ENCODE data around the gene RASSF7.
A peak's percentile ranks its signal among the peaks of the same experiment; 100 is the strongest.

The RASSF7 gene

DNA sequence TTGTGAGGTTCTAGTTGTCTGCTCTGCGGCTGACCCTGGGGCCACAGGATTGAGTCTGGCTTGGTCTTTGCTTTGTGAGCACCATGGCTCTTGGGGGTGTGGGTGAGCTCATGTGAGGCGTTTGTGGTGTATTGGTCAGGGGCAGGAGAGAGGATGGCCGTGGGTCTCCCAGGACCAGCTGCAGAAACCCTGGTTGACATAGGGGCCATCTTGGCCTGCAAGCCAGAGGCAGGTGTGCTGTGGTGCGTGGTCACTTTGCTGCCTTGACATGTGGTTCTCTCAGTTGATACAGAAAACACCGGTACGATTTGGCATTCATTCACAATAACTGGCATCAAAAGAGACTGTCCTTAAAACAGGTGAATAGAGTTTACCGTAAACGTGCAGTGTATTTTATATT, 26.8 kb downstream of the RASSF7 start:
- DNase-seq, result no peak

DNA sequence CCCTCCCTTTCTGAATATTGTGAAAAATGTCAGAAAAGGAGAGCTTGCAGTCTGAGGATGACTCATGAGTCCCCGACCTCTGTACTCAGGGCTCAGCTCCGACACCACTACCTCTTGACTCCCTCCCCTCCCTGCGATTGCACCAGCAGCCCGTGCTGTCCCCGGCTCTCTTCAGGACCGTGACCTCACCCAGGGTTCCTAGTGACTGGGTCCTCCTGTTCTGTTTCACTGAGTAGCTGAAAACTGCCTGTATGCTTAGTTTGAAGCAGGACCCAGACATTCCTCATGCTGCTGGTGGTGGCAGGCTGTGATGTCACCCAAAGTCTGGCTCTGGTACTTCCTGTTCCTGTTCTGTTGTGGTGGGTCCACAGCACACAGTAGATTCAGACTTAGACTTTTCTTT, 27.2 kb downstream of the RASSF7 start:
- no peak for DNase-seq

DNA sequence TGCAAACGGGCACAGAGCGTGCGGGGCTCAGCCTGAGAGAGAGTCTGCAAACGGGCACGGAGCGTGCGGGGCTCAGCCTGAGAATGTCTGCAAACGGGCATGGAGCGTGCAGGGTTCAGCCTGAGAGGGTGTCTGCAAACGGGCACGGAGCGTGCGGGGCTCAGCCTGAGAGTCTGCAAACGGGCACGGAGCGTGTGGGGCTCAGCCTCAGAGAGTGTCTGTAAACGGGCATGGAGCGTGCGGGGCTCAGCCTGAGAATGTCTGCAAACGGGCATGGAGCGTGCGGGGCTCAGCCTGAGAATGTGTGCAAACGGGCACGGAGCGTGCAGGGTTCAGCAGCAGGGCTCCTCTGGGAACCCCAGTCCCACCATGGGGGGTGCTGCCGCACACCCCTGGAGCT, 29.0 kb downstream of the RASSF7 start:
- no peak for DNase-seq

DNA sequence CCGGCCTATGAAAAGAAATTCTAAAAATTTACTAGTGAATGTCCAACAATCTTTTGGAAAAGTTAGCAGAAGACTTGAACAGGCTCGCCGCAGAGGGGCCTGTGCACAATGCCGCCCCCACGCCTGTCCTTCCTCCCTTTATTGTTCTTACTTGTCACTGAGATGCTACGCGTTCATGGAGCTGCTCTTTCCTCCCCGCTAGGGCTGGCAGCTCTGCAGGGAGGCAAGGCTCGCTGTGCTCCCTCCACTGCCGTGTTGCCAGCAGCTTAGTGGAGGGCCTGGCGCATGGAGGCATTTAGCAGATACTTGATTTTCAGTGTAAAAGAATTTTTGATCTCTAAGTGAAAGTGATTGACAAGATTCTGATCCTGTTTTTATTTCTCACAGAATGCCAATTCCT, 30.2 kb downstream of the RASSF7 start:
- DNase-seq, result no peak

DNA sequence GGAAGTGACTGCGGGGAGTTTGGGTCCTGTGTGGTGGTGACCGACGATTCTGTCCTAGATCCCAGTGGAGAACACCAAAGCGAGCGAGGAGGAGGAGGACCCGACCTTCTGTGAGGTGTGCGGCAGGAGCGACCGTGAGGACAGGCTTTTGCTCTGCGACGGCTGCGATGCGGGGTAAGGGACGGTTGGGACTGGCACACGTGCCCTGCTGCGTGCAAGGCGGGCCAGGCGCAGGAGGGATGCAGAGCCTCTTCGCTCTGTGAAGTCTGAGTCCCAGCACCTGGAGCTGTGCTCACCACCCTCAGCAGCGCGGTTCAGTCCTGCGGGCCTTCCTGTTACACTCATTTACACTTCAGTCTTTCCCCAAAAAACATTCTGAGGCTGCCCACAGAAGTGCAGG, 31.7 kb downstream of the RASSF7 start:
- DNase-seq, result no peak

DNA sequence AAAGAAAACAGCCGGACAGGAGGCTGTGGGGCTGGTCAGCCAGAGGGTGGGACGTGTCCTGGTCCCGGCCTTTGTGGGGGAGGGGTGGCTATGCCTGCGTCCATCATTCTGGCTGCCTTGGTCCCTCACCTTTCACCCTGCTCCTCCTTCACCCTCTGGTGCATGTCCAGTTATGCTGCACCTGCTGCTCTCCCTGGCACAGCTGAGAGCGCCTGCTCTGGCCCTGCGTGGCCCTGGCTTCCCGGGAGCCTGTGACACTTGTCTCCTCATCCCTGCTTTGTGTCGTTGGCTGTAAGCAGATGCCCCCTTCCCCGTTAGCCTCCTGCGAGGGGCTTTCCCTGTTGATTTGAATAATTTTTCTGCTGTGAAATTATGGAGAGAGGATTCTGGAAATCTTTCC, 32.1 kb downstream of the RASSF7 start:
- no peak for DNase-seq

DNA sequence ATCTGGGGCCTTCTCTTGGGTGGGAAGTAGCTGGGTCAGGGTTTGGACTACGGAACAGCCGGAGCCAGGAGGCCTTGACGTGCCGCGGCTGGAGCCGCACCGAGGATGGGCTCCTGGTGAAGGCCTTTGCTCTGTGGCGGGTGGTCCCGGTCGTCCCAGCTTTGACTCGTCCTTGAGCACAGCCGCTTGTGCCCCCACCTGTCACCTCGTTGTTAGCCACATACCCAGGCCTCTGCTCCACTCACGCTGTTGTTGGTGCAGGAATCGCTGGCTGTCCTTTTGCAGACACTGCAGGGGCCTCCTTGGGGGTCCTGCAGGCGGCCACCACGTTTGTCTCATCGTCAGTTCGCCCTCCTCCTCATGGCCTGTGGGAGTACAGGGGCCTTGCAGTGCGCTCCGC, 32.6 kb downstream of the RASSF7 start:
- DNase-seq, result no peak

DNA sequence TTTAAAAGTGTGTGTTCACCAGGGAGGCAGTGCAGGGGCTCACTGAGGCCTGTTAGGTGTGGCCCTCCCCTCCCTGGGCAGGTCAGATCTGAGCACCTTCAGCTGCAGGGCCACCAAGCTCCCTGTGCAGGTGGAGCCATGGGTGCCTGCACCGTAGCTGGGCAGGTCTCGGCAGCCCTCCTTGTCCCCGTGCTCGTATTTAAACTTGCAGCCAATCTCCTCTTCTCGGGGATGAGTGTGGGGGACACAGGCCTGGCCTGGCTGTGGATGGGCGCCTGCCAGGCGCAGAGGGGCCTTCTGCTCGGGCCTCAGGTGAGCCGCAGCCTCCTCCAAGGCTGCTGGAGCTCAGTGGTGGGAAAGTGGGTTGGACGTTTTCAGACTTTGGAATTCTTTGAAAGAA, 34.6 kb downstream of the RASSF7 start:
- DNase-seq, result no peak

DNA sequence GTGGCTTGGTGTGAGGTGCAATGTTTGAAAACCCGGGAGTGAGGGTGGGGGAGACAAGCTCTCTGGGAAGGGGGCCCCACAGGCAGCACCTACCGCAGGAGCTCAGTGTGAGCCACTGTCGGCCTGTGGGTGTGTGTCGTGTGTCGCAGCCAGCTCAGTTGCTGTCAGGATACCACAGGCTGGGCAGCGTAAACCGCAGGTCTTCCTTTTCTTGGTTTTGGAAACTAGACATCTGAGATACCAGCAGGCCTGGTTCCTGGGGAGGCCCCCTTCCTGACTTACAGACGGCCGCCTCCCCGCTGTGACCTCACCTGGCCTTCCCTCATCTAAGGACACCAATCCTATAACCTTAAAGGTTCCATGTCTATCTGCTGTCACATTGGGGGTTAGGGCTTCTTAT, 35.6 kb downstream of the RASSF7 start:
- DNase-seq, result no peak

DNA sequence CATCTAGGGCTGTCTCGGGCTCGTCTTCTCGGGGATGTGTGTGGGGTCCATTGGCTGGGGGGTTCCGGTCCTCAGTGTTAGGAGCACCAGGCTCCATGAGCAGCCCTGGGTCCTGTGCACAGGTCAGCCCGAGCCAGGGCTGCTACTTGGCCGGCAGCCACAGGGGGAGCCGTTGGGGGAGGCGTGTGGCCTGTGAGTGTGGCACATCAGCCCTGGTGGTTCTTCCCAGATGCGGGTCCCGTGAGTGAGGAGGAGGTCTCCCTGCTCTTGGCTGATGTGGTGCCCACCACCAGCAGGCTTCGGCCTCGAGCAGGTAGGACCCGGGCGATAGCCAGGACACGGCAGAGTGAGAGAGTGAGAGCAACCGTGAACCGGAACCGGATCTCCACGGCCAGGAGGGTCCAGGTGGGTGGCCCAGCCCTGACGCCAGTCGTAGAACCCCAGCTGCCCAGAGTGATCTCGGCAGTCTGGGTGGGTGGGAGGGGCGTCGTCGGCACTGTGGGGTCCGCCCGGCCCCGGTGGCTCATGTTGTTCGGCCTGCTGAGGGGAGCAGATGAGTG, 36.5 kb downstream of the RASSF7 start:
- DNase-seq, result peak; percentile 14

DNA sequence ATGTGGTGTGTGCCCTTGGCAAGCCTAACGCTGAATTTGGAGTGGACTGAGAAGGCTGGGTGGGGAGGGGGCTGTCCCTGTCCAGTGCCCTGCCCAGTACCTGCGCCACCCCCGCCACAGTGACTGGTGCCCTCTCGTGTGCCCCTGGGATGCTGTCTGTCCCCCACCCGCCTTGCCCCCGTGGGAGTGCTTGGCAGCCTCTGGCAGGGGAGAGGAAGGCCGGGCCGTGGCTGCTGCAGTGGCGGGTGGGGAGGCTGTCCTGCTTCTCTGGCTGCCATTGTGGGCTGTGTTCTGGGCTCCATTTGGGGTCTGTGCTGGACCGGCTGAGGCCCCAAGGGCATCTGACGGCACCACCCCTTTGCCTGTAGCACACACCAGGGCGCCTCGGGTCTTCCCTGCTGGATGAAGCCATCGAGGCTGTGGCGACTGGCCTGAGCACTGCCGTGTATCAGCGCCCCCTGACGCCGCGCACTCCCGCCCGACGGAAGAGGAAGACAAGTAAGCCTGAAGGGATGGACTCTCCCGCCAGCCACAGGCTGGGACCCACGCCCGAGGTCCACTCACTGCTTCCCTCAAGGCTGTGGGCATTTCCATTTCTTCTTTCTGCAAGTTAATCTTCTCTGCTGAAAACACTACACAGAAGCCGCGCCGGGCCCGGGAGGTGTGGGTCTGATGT, 37.4 kb downstream of the RASSF7 start:
- DNase-seq, result no peak

DNA sequence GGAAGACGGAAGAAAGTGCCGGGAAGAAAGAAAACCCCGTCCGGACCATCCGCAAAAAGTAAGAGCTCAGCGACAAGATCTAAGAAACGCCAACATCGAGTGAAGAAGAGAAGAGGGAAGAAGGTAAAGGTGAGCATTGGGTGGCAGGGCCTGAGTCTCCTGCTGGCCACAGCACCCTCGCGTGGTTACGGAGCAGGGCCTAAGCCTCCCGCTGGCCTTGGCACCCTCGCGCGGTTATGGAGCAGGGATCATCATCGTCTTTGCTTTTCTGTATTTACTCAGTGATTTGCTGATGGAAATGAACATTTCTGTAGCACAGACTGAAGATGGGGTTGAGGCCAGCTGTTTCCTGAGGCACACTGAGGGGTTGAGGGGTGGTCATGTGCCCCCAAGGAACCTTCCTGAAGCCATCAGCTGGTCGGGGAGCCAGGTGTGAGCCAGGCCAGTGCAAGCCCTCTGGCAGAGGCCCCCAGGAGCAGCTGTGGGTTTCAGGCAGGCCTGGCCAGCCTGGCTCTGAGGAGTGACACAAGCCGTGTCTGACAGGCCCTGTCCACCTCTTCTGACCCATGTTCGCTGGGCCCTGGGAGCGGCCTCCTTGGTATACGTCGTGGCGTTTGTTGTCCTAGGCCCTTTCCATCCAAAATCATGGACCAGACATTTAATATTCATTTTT, 40.9 kb downstream of the RASSF7 start:
- no peak for DNase-seq

DNA sequence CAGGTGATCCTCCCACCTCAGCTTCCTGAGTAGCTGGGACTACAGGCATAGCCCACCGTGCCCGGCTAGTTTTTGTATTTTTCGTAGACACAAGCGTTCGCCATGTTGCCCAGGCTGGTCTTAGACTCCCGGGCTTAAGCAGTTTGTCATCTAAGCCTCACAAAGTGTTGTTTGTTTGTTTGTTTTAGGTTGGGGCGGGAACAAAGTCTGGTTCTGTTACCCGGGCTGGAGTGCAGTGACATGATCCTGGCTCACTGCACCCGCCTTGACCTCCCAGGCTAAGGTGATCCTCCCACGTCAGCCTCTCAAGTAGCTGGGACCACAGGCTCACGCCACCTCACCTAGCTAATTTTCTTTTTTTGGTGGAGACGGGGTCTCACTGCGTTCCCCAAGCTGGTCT, 42.4 kb downstream of the RASSF7 start:
- no peak for DNase-seq

DNA sequence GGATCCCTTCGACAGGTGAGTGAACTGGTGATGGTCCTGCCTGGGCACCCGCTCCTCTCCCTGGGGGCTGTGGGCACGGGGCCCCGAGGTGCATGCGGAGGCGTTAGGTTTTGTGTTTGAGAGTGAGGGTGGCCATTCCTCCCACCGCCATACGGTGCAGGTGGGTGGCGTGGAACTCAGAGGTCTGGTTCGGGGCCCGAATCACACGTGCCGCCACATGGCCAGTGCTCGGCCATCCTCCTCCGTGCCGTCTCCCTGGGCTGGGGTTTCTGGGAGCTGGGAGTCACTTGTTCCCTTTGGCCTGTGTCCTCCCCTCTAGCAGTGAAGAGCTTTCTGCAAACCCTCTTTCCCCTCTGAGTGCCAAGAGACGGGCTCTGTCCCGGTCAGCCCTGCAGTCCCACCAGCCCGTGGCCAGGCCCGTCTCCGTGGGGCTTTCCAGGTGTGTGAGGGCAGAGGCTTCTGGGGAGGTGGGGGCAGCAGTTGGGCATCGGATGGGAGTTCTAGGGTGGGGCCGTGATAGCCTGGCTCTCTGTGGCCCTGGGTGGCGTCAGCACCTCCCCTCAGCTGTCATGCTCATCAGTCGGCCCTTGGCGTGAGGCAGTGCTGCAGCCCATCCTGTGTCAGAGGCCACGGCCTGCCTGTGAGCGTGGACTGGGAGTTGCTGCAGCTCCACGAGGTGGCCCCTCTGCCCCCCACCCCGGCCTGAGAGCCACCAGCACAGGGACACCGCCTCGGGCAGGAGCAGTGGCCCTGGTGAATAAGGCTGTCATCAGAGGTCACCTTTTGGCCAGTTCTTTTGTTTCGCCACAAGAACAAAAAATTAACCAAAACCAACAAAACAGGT, 44.7 kb downstream of the RASSF7 start:
- DNase-seq, result no peak

DNA sequence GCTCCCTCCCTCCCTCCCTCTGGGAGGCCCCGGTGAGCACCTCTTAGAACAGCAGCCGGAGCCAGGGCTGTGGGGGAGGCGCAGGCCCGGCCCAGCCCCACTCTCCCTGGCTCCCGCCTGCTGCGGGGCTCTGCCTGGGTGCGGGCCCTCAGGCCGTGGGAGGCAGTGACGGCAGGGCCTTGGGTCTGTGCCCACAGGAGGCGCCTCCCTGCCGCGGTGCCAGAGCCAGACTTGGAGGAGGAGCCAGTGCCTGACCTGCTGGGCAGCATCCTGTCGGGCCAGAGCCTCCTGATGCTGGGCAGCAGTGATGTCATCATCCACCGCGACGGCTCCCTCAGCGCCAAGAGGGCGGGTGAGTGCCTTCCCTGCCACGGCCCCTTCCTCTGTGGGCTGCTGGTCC, 45.5 kb downstream of the RASSF7 start:
- DNase-seq, result peak; percentile 61

DNA sequence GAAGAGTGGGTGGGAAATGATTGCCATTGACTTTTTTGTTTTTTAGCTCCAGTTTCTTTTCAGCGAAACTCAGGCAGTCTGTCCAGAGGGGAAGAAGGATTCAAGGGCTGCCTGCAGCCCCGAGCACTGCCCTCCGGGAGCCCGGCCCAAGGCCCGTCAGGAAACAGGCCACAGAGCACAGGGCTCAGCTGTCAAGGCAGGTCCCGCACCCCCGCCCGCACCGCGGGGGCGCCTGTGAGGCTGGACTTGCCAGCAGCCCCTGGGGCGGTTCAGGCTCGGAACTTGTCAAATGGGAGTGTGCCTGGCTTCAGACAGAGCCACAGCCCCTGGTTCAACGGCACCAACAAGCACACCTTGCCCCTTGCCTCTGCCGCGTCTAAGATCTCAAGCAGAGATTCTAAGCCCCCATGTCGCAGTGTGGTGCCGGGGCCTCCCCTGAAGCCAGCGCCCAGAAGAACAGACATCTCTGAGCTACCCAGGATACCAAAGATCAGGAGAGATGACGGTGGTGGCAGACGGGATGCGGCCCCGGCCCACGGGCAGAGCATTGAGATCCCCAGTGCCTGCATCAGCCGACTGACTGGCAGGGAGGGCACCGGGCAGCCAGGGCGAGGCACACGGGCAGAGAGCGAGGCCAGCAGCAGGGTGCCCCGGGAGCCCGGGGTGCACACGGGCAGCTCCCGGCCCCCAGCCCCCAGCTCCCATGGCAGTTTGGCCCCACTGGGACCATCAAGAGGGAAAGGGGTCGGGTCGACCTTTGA, 46.4 kb downstream of the RASSF7 start:
- DNase-seq, result no peak

DNA sequence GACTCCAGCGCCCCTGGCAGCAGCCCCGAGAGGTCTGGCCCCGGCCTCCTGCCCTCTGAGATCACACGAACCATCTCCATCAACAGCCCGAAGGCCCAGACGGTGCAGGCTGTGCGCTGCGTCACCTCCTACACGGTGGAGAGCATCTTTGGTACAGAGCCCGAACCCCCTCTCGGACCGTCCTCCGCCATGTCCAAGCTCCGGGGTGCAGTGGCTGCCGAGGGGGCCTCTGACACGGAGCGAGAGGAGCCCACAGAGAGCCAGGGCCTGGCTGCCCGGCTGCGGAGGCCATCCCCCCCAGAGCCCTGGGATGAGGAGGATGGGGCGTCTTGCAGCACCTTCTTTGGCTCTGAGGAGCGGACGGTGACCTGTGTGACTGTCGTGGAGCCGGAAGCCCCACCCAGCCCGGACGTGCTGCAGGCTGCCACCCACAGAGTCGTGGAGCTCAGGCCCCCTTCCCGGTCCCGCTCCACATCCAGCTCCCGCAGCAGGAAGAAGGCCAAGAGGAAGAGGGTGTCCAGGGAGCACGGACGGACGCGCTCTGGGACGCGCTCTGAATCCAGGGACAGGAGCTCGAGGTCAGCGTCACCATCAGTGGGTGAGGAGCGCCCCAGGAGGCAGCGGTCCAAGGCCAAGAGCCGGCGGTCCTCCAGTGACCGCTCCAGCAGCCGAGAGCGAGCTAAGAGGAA, 47.3 kb downstream of the RASSF7 start:
- no peak for DNase-seq

DNA sequence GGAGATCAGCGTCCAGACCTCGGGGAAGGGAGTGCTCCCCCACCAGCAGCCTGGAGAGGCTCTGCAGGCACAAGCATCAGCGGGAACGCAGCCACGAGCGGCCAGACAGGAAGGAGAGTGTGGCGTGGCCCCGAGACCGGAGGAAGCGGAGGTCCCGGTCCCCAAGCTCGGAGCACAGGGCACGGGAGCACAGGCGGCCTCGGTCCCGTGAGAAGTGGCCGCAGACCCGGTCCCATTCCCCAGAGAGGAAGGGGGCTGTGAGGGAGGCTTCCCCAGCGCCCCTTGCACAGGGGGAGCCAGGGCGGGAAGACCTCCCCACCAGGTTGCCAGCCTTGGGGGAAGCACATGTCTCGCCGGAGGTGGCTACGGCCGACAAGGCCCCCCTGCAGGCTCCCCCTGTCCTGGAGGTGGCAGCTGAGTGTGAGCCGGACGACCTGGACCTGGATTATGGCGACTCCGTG, 48.1 kb downstream of the RASSF7 start:
- DNase-seq, result no peak

DNA sequence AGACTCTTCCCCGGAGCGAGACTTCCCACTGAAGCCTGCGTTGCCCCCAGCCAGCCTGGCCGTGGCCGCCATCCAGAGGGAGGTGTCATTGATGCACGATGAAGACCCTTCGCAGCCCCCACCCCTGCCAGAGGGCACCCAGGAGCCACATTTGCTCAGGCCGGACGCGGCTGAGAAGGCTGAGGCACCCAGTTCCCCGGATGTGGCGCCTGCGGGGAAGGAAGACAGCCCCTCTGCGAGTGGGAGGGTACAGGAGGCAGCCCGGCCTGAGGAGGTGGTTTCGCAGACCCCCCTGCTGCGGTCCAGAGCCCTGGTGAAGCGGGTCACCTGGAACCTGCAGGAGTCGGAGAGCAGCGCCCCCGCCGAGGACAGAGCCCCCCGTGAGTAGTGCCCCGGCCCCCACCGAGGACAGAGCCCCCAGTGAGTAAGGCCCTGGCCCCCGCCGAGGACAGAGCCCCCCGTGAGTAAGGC, 48.6 kb downstream of the RASSF7 start:
- no peak for DNase-seq

DNA sequence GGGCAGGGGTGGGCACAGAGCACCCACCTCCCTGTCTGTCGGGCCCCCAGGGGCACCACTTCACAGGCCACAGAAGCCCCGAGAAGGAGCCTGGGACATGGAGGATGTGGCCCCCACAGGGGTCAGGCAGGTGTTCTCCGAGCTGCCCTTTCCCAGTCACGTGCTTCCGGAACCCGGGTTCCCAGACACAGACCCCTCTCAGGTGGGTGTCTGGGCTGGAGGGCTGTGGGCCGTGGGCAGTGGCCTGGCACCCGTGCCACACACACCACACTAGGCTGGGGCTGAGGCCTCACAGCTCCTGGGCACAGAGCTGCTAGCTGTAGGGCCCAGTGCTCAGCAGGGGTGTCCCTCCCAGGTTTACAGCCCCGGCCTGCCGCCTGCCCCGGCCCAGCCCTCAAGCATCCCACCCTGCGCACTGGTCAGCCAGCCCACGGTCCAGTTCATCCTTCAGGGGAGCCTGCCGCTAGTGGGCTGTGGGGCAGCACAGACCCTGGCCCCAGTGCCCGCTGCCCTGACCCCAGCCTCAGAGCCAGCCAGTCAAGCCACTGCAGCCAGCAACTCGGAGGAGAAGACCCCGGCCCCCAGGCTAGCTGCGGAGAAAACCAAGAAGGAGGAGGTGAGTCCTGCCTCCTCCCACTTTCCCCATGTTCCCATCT, 49.5 kb downstream of the RASSF7 start:
- DNase-seq, result no peak
